Fibroblast of the aortic adventitia (primary cell): ENCODE measurements around the gene AP1G2. TPM values are rescaled to one million over a fixed set of nuclear protein-coding genes. Genes with fewer than 3 reads are reported as not detected.
"Not testable (repeated sequence)": the region's sequence is repeated elsewhere in the genome, so short reads cannot be mapped to it uniquely, and the experiment has no call there.

Source experiments
- DNase-seq: peaks from one replicate; pipeline ENCODE4 v3.0.0-alpha.2; 2010; ENCODE audit warnings: low read depth
- H3K4me3 ChIP-seq: 2 replicates; pipeline ENCODE4 v1.5.1; 2011; ENCODE audit warnings: low read depth, mild to moderate bottlenecking, control low read depth, low read length, moderate library complexity
- total RNA-seq: library from RNA; depleted of rRNA; stranded (reverse); fragments of >200 nt; gene quantifications from 2 replicates; pipeline ENCODE4 v1.2.3, GENCODE V29; 2012; ENCODE audit warnings: low replicate concordance
- TF ChIP-seq, protein P1 (sequence below): IDR thresholded peaks from 2 replicates; pipeline ENCODE4 v1.5.1; 2011; ENCODE audit warnings: mild to moderate bottlenecking, low read length, control low read depth, inconsistent platforms; ENCODE audit not compliant: insufficient read depth

Gene AP1G2
- total RNA-seq, 1 donor = 4.0 TPM

DNA sequence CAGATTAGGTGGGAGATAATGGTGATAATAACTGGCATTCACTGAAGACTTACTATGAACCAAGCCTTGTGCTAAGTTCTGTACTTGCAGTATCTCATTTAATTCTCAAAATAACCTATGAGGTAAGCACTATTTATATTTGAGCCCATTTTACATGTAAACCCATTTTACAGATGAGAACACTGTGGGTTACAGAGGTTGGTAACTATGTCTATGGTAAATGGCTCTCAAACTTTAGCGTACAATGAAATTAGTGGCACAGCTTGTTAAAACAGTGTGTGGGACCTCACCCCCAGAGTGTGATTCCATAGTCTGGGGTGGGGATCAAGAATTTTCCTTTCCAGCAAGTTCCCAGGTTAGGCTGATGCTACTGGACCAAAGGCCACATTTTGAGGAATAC is 33.2 kb upstream of the AP1G2 start:
- TF ChIP-seq, protein P1, sequence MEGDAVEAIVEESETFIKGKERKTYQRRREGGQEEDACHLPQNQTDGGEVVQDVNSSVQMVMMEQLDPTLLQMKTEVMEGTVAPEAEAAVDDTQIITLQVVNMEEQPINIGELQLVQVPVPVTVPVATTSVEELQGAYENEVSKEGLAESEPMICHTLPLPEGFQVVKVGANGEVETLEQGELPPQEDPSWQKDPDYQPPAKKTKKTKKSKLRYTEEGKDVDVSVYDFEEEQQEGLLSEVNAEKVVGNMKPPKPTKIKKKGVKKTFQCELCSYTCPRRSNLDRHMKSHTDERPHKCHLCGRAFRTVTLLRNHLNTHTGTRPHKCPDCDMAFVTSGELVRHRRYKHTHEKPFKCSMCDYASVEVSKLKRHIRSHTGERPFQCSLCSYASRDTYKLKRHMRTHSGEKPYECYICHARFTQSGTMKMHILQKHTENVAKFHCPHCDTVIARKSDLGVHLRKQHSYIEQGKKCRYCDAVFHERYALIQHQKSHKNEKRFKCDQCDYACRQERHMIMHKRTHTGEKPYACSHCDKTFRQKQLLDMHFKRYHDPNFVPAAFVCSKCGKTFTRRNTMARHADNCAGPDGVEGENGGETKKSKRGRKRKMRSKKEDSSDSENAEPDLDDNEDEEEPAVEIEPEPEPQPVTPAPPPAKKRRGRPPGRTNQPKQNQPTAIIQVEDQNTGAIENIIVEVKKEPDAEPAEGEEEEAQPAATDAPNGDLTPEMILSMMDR = no peak
- no peak overlapping the region for H3K4me3 ChIP-seq
- no peak for DNase-seq

DNA sequence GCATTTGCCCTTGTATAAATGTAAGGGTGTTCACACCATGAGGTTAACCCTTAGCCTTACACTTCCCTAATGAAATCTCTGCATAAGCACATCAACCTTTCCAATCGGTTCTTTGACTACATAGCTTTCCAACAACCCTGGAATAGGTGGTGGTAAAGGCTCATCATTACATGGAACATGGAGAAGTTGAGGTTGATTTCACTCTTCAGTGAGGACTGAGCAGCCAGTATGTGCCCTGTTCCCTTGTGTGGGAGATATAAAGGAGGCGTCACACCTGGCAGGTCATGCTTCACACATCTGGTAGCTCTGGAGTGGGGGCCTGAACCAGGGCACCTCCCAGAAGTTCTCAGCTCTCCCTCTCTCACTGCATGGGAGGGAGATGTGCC is 32.7 kb upstream of the AP1G2 start:
- TF ChIP-seq, protein P1 = no peak
- DNase-seq = no peak
- H3K4me3 ChIP-seq = no peak overlapping the region

DNA sequence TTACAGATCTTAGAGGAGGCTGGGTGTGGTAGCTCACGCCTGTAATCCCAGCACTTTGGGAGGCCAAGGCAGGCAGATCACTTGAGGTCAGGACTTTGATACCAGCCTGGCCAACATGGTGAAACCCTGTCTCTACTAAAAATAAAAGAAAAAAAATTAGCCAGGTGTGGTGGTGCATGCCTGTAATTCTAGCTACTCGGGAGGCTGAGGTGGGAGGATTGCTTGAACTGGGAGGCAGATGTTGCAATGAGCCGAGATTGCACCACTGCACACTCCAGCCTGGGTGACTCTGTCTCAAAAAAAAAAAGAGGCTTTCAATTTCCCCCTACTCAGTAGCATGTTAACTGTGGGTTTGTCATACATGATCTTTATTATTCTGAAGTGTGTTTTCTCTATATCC is 26.6 kb upstream of the AP1G2 start:
- H3K4me3 ChIP-seq, DNase-seq: not testable (repeated sequence)

DNA sequence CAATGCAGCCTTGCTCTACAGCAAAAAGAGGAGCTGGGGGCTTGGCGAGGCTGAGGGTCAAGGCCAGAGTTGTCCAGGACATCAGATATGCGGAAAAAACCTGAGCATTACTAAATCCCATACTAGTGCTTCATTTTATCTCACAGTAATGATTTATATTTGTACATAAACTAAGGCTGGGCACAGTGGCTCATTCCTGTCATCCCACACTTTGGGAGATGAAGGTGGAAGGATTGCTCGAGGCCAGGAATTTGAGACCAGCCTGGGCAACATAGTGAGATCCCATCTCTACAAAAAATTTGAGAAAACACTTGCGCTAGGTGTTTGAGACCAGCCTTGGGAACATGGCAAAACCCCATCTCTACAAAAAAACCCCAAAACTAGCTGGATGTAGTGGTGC is 22.6 kb upstream of the AP1G2 start:
- H3K4me3 ChIP-seq = no peak overlapping the region
- no peak for DNase-seq
- TF ChIP-seq, protein P1 = no peak

DNA sequence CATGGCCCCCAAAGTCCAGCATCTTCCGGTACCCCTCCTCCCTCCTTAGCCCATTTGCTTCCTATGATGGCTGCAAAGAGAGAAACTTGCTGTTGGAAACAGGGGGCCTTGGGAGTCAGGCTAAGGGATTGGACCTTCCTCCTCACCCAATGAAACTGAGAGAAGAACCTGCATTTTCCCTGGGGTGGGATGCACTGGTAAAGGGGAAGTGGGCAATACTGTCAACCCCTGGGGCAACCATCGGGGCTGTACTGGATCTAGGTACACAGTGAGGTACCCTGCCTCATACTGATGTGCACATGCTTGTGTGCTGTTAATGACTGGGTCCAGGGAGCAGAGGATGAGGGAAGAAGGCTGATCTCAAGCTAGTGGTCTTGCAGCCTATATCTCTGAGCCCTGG is 22.0 kb upstream of the AP1G2 start:
- TF ChIP-seq, protein P1 = no peak
- no peak for DNase-seq
- no peak overlapping the region for H3K4me3 ChIP-seq

DNA sequence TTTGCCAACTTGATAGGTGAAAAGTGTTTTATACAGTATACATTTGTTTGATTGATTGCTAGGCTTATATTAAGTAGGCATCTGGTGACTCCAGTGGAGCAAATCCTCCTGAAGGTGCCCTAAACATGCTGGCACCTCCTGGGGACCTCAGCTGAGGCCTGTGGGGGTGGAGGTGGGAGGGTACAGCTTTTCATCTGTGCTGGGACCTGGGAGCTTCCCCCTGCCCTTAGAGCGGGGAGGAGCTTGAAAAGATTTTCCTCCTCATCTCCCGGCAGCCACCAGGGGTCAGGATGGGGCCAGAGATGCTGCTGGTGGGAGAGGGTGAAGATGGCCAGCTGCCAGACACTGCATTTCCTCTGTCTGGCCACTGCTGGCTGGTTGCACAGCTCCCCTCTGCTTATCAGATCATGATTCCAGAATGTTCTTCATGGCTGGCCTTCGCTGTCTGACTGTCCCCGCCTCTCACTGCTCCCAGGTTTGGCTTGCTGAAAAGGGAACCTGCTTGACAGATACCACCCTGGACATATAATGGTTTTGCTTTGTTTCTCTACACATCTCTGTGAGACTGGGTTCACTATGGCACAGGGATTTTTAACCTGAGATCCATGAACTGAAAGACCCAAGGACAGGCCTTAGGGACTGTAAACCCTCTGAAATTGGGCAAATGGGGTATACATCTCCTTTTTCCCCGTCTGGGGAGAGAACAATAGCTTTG is 21.4 kb upstream of the AP1G2 start:
- TF ChIP-seq, protein P1 = peak; percentile 66
- H3K4me3 ChIP-seq = no peak overlapping the region
- DNase-seq = peak; percentile 80

DNA sequence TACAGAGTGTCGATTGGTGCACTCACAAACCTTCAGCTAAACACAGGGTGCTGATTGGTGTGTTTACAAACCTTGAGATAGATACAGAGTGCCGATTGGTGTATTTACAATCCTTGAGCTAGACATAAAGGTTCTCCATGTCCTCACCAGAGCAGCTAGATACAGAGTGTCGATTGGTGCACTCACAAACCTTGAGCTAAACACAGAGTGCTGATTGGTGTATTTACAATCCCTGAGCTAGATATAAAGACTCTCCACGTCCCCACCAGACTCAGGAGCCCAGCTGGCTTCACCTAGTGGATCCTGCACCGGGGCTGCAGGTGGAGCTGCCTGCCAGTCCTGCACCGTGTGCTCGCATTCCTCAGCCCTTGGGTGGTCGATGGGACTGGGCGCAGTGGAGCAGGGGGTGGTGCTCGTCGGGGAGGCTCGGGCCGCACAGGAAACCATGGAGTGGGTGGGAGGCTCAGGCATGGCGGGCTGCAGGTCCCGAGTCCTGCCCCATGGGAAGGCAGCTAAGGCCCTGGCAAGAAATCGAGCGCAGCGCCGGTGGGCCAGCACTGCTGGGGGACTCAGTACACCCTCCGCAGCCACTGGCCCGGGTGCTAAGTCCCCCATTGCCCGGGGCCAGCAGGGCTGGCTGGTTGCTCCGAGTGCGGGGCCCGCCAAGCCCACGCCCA is 17.1 kb upstream of the AP1G2 start:
- not testable (repeated sequence) for H3K4me3 ChIP-seq, DNase-seq

DNA sequence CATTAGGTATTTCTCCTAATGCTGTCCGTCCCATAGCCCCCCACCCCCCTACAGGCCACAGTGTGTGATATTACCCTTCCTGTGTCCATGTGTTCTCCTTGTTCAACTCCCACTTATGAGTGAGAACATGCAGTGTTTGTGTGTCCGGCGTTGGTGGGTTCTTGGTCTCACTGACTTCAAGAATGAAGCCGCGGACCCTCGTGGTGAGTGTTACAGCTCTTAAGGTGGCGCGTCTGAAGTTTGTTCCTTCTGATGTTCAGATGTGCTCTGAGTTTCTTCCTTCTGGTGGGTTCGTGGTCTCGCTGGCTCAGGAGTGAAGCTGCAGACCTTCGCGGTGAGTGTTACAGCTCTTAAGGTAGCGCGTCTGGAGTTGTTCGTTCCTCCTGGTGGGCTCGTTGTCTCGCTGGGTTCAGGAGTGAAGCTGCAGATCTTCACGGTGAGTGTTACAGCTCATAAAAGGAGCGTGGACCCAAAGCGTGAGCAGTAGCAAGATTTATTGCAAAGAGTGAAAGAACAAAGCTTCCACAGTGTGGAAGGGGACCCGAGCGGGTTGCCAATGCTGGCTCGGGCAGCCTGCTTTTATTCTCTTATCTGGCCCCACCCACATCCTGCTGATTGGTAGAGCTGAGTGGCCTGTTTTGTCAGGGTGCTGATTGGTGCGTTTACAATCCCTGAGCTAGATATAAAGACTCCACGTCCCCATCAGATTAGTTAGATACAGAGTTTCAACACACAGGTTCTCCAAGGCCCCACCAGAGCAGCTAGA is 16.4 kb upstream of the AP1G2 start:
- not testable (repeated sequence) for H3K4me3 ChIP-seq, DNase-seq
